Measurements from ENCODE around the gene POLR2M.

Gene POLR2M

DNA sequence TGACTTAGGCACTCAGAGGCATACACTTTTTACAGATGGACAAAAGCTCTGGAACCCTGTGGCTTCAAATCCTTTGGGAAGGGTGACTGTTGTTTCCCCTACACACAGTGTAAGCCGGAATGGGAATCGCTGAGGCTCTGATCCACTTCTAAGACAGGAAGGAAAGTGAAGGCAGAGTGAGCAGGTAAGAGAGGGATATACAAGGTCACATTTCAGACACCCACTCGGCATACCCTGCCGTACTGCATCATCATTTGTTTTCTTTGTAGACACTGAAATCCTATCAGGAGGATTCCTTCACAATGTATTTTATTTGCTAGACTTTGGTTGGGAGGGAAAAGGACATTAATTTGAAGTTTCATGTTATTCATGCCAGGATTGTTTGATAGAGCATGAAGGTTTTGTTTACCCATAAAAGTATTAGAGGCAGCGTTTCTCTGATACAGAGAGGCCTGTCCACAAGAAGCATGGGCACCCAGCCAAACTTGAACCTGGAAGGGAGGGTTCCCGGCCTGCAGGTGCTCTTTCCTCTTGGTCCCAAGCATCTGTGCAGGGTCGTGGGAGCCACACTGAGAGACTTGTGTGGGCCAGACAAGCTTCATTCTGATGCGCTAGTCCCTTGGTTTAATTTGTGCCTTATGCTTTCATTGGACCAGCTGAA lies 21.9 kb upstream of the POLR2M start:
- H3K27me3 ChIP-seq (ENCODE audit: control insufficient read depth, low read length): peaks cover 3% of the 10 kb centered on the region; the same call in 1 of the 2 replicates
- H3K27ac ChIP-seq (ENCODE audit: low read depth, low read length): no peak overlapping the region
- TF ChIP-seq, protein P1, sequence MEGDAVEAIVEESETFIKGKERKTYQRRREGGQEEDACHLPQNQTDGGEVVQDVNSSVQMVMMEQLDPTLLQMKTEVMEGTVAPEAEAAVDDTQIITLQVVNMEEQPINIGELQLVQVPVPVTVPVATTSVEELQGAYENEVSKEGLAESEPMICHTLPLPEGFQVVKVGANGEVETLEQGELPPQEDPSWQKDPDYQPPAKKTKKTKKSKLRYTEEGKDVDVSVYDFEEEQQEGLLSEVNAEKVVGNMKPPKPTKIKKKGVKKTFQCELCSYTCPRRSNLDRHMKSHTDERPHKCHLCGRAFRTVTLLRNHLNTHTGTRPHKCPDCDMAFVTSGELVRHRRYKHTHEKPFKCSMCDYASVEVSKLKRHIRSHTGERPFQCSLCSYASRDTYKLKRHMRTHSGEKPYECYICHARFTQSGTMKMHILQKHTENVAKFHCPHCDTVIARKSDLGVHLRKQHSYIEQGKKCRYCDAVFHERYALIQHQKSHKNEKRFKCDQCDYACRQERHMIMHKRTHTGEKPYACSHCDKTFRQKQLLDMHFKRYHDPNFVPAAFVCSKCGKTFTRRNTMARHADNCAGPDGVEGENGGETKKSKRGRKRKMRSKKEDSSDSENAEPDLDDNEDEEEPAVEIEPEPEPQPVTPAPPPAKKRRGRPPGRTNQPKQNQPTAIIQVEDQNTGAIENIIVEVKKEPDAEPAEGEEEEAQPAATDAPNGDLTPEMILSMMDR (IDR thresholded peaks at IDR 0.05; ENCODE audit: low read depth, low read length, poor library complexity, severe bottlenecking): no peak
- no peak for TF ChIP-seq EZH2phosphoT487 (IDR thresholded peaks at IDR 0.05; ENCODE audit: borderline replicate concordance, low read length)
- no peaks in the 10 kb centered on the region for H3K4me1 ChIP-seq (ENCODE audit: control insufficient read depth, low read length)
- no peak overlapping the region for H3K4me3 ChIP-seq (ENCODE audit: low read length)
- no peak overlapping the region for H3K4me2 ChIP-seq (ENCODE audit: low read length)
- H3K9me2 ChIP-seq (replicated peaks; ENCODE audit: control insufficient read depth, low read length): no peaks in the 10 kb centered on the region
- no peaks in the 10 kb centered on the region for H3K9me3 ChIP-seq (ENCODE audit: control insufficient read depth, insufficient read depth, low read length)
- no peaks in the 10 kb centered on the region for H3F3A ChIP-seq (ENCODE audit: control insufficient read depth, insufficient read depth)
- no peaks in the 10 kb centered on the region for H3K79me2 ChIP-seq (ENCODE audit: control insufficient read depth, low read length)
- no peaks in the 10 kb centered on the region for H3K36me3 ChIP-seq (ENCODE audit: control insufficient read depth, low read length)
- H4K20me1 ChIP-seq (ENCODE audit: control insufficient read depth, insufficient read depth, low read depth, low read length): no peaks in the 10 kb centered on the region

GRCh38 chr15:57685306-57686095 lies 21.0 kb upstream of the POLR2M start:
- Histone ChIP-seq H3K36me3 (ENCODE audit: control insufficient read depth, low read length) (no peaks in the 10 kb centered on the region), H3K27me3 (ENCODE audit: control insufficient read depth, low read length) (no peaks in the 10 kb centered on the region), H3F3A (ENCODE audit: control insufficient read depth, insufficient read depth) (no peaks in the 10 kb centered on the region), H3K9me2 (replicated peaks; ENCODE audit: control insufficient read depth, low read length) (no peaks in the 10 kb centered on the region), H3K4me3 (ENCODE audit: low read length) (no peak overlapping the region), H3K79me2 (ENCODE audit: control insufficient read depth, low read length) (no peaks in the 10 kb centered on the region), H3K9me3 (ENCODE audit: control insufficient read depth, insufficient read depth, low read length) (no peaks in the 10 kb centered on the region), H4K20me1 (ENCODE audit: control insufficient read depth, insufficient read depth, low read depth, low read length) (no peaks in the 10 kb centered on the region), H3K4me2 (ENCODE audit: low read length) (no peak overlapping the region), H3K27ac (ENCODE audit: low read depth, low read length) (no peak overlapping the region), H3K4me1 (ENCODE audit: control insufficient read depth, low read length) (no peaks in the 10 kb centered on the region)
- TF ChIP-seq, protein P1 (IDR thresholded peaks at IDR 0.05; ENCODE audit: low read depth, low read length, poor library complexity, severe bottlenecking): no peak
- no peak for TF ChIP-seq EZH2phosphoT487 (IDR thresholded peaks at IDR 0.05; ENCODE audit: borderline replicate concordance, low read length)

- H3K4me2 ChIP-seq (ENCODE audit: low read length): no peak overlapping the region
These were observed 19.9 kb upstream of the POLR2M start for GRCh38 chr15:57686657-57687056.

More at GRCh38 chr15:57686657-57687056, 19.9 kb upstream of the POLR2M start:
- TF ChIP-seq, protein P1 (IDR thresholded peaks at IDR 0.05; ENCODE audit: low read depth, low read length, poor library complexity, severe bottlenecking): no peak
- TF ChIP-seq EZH2phosphoT487 (IDR thresholded peaks at IDR 0.05; ENCODE audit: borderline replicate concordance, low read length): no peak
- Histone ChIP-seq H3K79me2 (ENCODE audit: control insufficient read depth, low read length) (no peaks in the 10 kb centered on the region), H3K36me3 (ENCODE audit: control insufficient read depth, low read length) (no peaks in the 10 kb centered on the region), H3K9me3 (ENCODE audit: control insufficient read depth, insufficient read depth, low read length) (no peaks in the 10 kb centered on the region), H3K9me2 (replicated peaks; ENCODE audit: control insufficient read depth, low read length) (no peaks in the 10 kb centered on the region), H3K27ac (ENCODE audit: low read depth, low read length) (no peak overlapping the region), H3F3A (ENCODE audit: control insufficient read depth, insufficient read depth) (no peaks in the 10 kb centered on the region), H4K20me1 (ENCODE audit: control insufficient read depth, insufficient read depth, low read depth, low read length) (no peaks in the 10 kb centered on the region), H3K4me3 (ENCODE audit: low read length) (no peak overlapping the region), H3K4me1 (ENCODE audit: control insufficient read depth, low read length) (no peaks in the 10 kb centered on the region), H3K27me3 (ENCODE audit: control insufficient read depth, low read length) (no peaks in the 10 kb centered on the region)

Measured in DOHH2 (cell line).